ENCODE data around the gene MLH1. TPM values are rescaled to one million over a fixed set of nuclear protein-coding genes. Genes with fewer than 3 reads are reported as not detected.

Gene MLH1
- total RNA-seq, 1 experiment from 2014 or later = 47.2 TPM

DNA sequence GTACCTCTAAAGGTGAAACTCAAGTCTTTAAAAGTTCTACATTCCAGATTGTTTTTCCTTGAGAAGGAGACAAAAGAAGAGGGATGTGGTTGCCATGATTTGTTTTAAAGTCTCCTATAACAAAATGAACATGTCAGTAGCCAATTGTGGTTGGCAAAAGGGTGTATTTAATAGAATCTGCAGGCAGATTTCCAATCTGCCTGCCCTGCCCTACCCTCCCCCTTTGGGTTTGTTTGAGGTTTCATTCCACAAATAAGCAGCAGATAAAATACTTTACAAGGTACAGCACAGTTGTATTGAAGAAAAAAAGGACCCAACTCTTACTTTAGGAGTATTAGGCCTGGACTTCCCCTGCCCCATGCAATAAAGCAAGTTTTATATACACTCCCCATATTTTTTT lies 59.5 kb downstream of the MLH1 start:
- ChIA-PET POLR2A (no interaction called here), CTCF (no interaction called here)
- no peaks in the 10 kb centered on the region for H3K4me1 Mint-ChIP-seq
- H3K36me3 Mint-ChIP-seq = peaks cover 49% of the 10 kb centered on the region
- no peak for DNase-seq (ENCODE audit: low spot score)
- no peaks in the 10 kb centered on the region for H3K9me3 Mint-ChIP-seq
- no peak overlapping the region for H3K4me3 Mint-ChIP-seq
- ATAC-seq = no peak
- TF ChIP-seq, protein P1, sequence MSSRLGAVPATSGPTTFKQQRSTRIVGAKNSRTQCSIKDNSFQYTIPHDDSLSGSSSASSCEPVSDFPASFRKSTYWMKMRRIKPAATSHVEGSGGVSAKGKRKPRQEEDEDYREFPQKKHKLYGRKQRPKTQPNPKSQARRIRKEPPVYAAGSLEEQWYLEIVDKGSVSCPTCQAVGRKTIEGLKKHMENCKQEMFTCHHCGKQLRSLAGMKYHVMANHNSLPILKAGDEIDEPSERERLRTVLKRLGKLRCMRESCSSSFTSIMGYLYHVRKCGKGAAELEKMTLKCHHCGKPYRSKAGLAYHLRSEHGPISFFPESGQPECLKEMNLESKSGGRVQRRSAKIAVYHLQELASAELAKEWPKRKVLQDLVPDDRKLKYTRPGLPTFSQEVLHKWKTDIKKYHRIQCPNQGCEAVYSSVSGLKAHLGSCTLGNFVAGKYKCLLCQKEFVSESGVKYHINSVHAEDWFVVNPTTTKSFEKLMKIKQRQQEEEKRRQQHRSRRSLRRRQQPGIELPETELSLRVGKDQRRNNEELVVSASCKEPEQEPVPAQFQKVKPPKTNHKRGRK (CRISPR knock-in tag; IDR thresholded peaks at IDR 0.05; ENCODE audit: borderline replicate concordance) = no peak
- TF ChIP-seq, protein P2, sequence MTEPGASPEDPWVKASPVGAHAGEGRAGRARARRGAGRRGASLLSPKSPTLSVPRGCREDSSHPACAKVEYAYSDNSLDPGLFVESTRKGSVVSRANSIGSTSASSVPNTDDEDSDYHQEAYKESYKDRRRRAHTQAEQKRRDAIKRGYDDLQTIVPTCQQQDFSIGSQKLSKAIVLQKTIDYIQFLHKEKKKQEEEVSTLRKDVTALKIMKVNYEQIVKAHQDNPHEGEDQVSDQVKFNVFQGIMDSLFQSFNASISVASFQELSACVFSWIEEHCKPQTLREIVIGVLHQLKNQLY (CRISPR knock-in tag; IDR thresholded peaks at IDR 0.05) = no peak
- TF ChIP-seq, protein P3, sequence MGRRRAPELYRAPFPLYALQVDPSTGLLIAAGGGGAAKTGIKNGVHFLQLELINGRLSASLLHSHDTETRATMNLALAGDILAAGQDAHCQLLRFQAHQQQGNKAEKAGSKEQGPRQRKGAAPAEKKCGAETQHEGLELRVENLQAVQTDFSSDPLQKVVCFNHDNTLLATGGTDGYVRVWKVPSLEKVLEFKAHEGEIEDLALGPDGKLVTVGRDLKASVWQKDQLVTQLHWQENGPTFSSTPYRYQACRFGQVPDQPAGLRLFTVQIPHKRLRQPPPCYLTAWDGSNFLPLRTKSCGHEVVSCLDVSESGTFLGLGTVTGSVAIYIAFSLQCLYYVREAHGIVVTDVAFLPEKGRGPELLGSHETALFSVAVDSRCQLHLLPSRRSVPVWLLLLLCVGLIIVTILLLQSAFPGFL (CRISPR knock-in tag; IDR thresholded peaks at IDR 0.05; ENCODE audit: borderline replicate concordance) = no peak
- TF ChIP-seq, protein P4, sequence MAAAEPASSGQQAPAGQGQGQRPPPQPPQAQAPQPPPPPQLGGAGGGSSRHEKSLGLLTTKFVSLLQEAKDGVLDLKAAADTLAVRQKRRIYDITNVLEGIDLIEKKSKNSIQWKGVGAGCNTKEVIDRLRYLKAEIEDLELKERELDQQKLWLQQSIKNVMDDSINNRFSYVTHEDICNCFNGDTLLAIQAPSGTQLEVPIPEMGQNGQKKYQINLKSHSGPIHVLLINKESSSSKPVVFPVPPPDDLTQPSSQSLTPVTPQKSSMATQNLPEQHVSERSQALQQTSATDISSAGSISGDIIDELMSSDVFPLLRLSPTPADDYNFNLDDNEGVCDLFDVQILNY (CRISPR knock-in tag; IDR thresholded peaks at IDR 0.05) = no peak
- TF ChIP-seq, protein P5, sequence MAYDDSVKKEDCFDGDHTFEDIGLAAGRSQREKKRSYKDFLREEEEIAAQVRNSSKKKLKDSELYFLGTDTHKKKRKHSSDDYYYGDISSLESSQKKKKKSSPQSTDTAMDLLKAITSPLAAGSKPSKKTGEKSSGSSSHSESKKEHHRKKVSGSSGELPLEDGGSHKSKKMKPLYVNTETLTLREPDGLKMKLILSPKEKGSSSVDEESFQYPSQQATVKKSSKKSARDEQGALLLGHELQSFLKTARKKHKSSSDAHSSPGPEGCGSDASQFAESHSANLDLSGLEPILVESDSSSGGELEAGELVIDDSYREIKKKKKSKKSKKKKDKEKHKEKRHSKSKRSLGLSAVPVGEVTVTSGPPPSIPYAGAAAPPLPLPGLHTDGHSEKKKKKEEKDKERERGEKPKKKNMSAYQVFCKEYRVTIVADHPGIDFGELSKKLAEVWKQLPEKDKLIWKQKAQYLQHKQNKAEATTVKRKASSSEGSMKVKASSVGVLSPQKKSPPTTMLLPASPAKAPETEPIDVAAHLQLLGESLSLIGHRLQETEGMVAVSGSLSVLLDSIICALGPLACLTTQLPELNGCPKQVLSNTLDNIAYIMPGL (CRISPR knock-in tag; IDR thresholded peaks at IDR 0.05) = no peak
- TF ChIP-seq NR1H2 (CRISPR knock-in tag; IDR thresholded peaks at IDR 0.05) (no peak), MXD4 (CRISPR knock-in tag; IDR thresholded peaks at IDR 0.05; ENCODE audit: borderline replicate concordance) (no peak), RORB (CRISPR knock-in tag; IDR thresholded peaks at IDR 0.05) (no peak), GABPB1 (CRISPR knock-in tag; IDR thresholded peaks at IDR 0.05) (no peak), NFYB (CRISPR knock-in tag; conservative IDR thresholded peaks at IDR 0.05; ENCODE audit: low read depth) (no peak), ZNF425 (CRISPR knock-in tag; conservative IDR thresholded peaks at IDR 0.05) (no peak), ZSCAN18 (CRISPR knock-in tag; IDR thresholded peaks at IDR 0.05) (no peak), RELA (CRISPR knock-in tag; IDR thresholded peaks at IDR 0.05; ENCODE audit: borderline replicate concordance) (no peak), GRHL2 (CRISPR knock-in tag; IDR thresholded peaks at IDR 0.05; ENCODE audit: insufficient replicate concordance, severe bottlenecking) (no peak), JAZF1 (CRISPR knock-in tag; IDR thresholded peaks at IDR 0.05) (no peak), ZNF317 (CRISPR knock-in tag; IDR thresholded peaks at IDR 0.05; ENCODE audit: borderline replicate concordance, low read depth) (no peak), NR2C2 (CRISPR knock-in tag; IDR thresholded peaks at IDR 0.05) (no peak)
- no peak overlapping the region for H3K27ac Mint-ChIP-seq
- H3K27me3 Mint-ChIP-seq (ENCODE audit: low read depth) = no peaks in the 10 kb centered on the region

Measured in WTC11 (cell line).